ENCODE results near the gene RGS6.

- TF ChIP-seq, protein P1, sequence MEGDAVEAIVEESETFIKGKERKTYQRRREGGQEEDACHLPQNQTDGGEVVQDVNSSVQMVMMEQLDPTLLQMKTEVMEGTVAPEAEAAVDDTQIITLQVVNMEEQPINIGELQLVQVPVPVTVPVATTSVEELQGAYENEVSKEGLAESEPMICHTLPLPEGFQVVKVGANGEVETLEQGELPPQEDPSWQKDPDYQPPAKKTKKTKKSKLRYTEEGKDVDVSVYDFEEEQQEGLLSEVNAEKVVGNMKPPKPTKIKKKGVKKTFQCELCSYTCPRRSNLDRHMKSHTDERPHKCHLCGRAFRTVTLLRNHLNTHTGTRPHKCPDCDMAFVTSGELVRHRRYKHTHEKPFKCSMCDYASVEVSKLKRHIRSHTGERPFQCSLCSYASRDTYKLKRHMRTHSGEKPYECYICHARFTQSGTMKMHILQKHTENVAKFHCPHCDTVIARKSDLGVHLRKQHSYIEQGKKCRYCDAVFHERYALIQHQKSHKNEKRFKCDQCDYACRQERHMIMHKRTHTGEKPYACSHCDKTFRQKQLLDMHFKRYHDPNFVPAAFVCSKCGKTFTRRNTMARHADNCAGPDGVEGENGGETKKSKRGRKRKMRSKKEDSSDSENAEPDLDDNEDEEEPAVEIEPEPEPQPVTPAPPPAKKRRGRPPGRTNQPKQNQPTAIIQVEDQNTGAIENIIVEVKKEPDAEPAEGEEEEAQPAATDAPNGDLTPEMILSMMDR (IDR thresholded peaks at IDR 0.05): no peak
- TF ChIP-seq POLR2A (IDR thresholded peaks at IDR 0.05): no peak
These were observed 401.1 kb downstream of the RGS6 start for GRCh38 chr14:72333357-72333756.
